SK-N-SH (cell line): Measurements from ENCODE around the gene DNAH11. TPM values are rescaled to one million over a fixed set of nuclear protein-coding genes. Genes with fewer than 3 reads are reported as not detected.
A peak's percentile ranks its signal among the peaks of the same experiment; 100 is the strongest.

Experiments
- CTCF ChIA-PET: fragments of 300-600, 350-600 bp; formaldehyde crosslinking; extraction: SDS; loops from one replicate; lab custom pipeline; 2021; lab: Yijun Ruan, JAX
- POLR2A ChIA-PET: fragments of 350-600 bp; sonication (Branson Sonifier 250); formaldehyde crosslinking; extraction: SDS; loops from one replicate; lab custom pipeline; 2020; ENCODE audit warnings: antibody characterized with exemption, inconsistent platforms; lab: Yijun Ruan, JAX
- DNase-seq: peaks from one replicate; pipeline ENCODE4 v3.0.0; 2012
- H2AFZ ChIP-seq: fragments of 200-600 bp; sonication (generic); 2 replicates; pipeline ENCODE4 v1.8.1; 2016; ENCODE audit warnings: antibody characterized with exemption, mild to moderate bottlenecking, low read depth
- H3F3A ChIP-seq: fragments of 200-600 bp; sonication (generic); replicated peaks from 2 replicates; pipeline ENCODE3; 2016; ENCODE audit warnings: antibody characterized with exemption, mild to moderate bottlenecking; ENCODE audit not compliant: insufficient read depth
- H3K27ac ChIP-seq, 2 experiments: fragments of 200-500 bp in 1 of 2; fragments of 200-600 bp in 1 of 2; sonication (Bioruptor generic) in 1 of 2; sonication (generic), shearing (Covaris generic) in 1 of 2; 2 replicates each; pipeline versions ENCODE4 v1.5.1 to v1.6.1; 2014 to 2016; ENCODE audit warnings: low read depth in 2 of 2, inconsistent platforms in 1 of 2, low read length in 1 of 2, mild to moderate bottlenecking in 1 of 2, mixed read lengths in 1 of 2
- H3K27me3 ChIP-seq: fragments of 200-600 bp; sonication (generic), shearing (Covaris generic); 2 replicates; pipeline ENCODE4 v1.6.1; 2016; ENCODE audit warnings: mixed run types; ENCODE audit not compliant: insufficient read depth
- H3K36me3 ChIP-seq, 2 experiments: fragments of 200-500 bp in 1 of 2; fragments of 200-600 bp in 1 of 2; sonication (Bioruptor generic) in 1 of 2; sonication (generic) in 1 of 2; replicated peaks in 1 of 2; 2 replicates each; pipeline versions ENCODE3 to v1.5.1; 2014 to 2016; ENCODE audit warnings: low read length in 1 of 2, mild to moderate bottlenecking in 1 of 2; ENCODE audit not compliant: insufficient read depth in 2 of 2, control insufficient read depth in 1 of 2
- H3K4me1 ChIP-seq, 2 experiments: fragments of 200-500 bp in 1 of 2; fragments of 200-600 bp in 1 of 2; sonication (Bioruptor generic) in 1 of 2; sonication (generic), shearing (Covaris generic) in 1 of 2; 2 replicates each; pipeline versions ENCODE4 v1.5.1 to v1.6.1; 2014 to 2016; ENCODE audit warnings: low read depth in 1 of 2, low read length in 1 of 2, mixed run types in 1 of 2; ENCODE audit not compliant: insufficient read depth in 2 of 2, control insufficient read depth in 1 of 2
- H3K4me2 ChIP-seq: fragments of 200-600 bp; sonication (generic), shearing (Covaris generic); 2 replicates; pipeline ENCODE4 v1.6.1; 2017; ENCODE audit warnings: mixed run types
- H3K4me3 ChIP-seq, 2 experiments: fragments of 200-500 bp in 1 of 2; fragments of 200-600 bp in 1 of 2; sonication (Bioruptor generic) in 1 of 2; sonication (generic), shearing (Covaris generic) in 1 of 2; 2 replicates each; pipeline versions ENCODE4 v1.5.1 to v1.8.1; 2014 to 2016; ENCODE audit warnings: low read depth in 2 of 2, inconsistent platforms in 1 of 2, low read length in 1 of 2, mild to moderate bottlenecking in 1 of 2, mixed read lengths in 1 of 2, moderate library complexity in 1 of 2
- H3K79me2 ChIP-seq: fragments of 200-600 bp; sonication (generic); 2 replicates; pipeline ENCODE4 v1.8.1; 2017; ENCODE audit warnings: mild to moderate bottlenecking; ENCODE audit not compliant: insufficient read depth
- H3K9ac ChIP-seq: fragments of 200-600 bp; sonication (generic); 2 replicates; pipeline ENCODE4 v1.6.1; 2017; ENCODE audit warnings: mixed run types
- H3K9me2 ChIP-seq: fragments of 200-600 bp; sonication (generic); 2 replicates; pipeline ENCODE4 v1.6.1; 2017; ENCODE audit warnings: mixed run types
- H3K9me3 ChIP-seq: fragments of 200-600 bp; sonication (generic); 2 replicates; pipeline ENCODE4 v1.6.1; 2017; ENCODE audit warnings: mixed run types, mild to moderate bottlenecking, moderate library complexity
- H4K20me1 ChIP-seq: fragments of 200-600 bp; sonication (generic); 2 replicates; pipeline ENCODE4 v1.6.1; 2017; ENCODE audit warnings: mild to moderate bottlenecking, mixed run types; ENCODE audit not compliant: insufficient read depth
- CHD2 ChIP-seq: fragments of 150-350 bp; IDR thresholded peaks from 2 replicates; pipeline ENCODE4 v1.6.1; 2018; ENCODE audit warnings: low read length; ENCODE audit not compliant: partially characterized antibody
- ELF1 ChIP-seq: IDR thresholded peaks from 2 replicates; pipeline ENCODE4 v1.4.0; 2012
- EZH2phosphoT487 ChIP-seq: fragments of 200-600 bp; sonication (generic); IDR thresholded peaks from 2 replicates; pipeline ENCODE4 v1.6.1; 2017; ENCODE audit warnings: low read depth, mixed run types, mild to moderate bottlenecking, antibody characterized with exemption, moderate library complexity, borderline replicate concordance
- FOSL2 ChIP-seq: IDR thresholded peaks from 2 replicates; pipeline ENCODE4 v1.4.0; 2012; ENCODE audit warnings: low read depth, mild to moderate bottlenecking, moderate library complexity, borderline replicate concordance
- FOXJ3 ChIP-seq: sonication (generic); formaldehyde crosslinking; IDR thresholded peaks from 2 replicates; pipeline ENCODE4 v1.5.1; 2020; ENCODE audit warnings: mild to moderate bottlenecking, missing genetic modification reagents
- FOXM1 ChIP-seq: IDR thresholded peaks from 2 replicates; pipeline ENCODE4 v1.4.0; 2012; ENCODE audit warnings: low read depth, mild to moderate bottlenecking
- GABPA ChIP-seq: IDR thresholded peaks from 2 replicates; pipeline ENCODE4 v1.4.0; 2012; ENCODE audit warnings: low read depth, mild to moderate bottlenecking
- GATA2 ChIP-seq: sonication (generic); formaldehyde crosslinking; IDR thresholded peaks from 2 replicates; pipeline ENCODE4 v1.5.0; 2020; ENCODE audit warnings: mild to moderate bottlenecking, missing genetic modification reagents
- MXI1 ChIP-seq: IDR thresholded peaks from 2 replicates; pipeline ENCODE4 v1.6.1; 2012; ENCODE audit warnings: mild to moderate bottlenecking, low read depth, low read length, improper control_type of control experiment
- NRF1 ChIP-seq: IDR thresholded peaks from 2 replicates; pipeline ENCODE4 v1.6.1; 2012; ENCODE audit warnings: low read depth, mild to moderate bottlenecking, low read length
- RAD21 ChIP-seq: IDR thresholded peaks from 2 replicates; pipeline ENCODE4 v1.6.1; 2012; ENCODE audit warnings: mild to moderate bottlenecking, low read length
- RCOR1 ChIP-seq: fragments of 150-350 bp; IDR thresholded peaks from 2 replicates; pipeline ENCODE4 v1.6.1; 2017; ENCODE audit warnings: antibody characterized with exemption, low read length
- RFX5 ChIP-seq: IDR thresholded peaks from 2 replicates; pipeline ENCODE4 v1.6.1; 2012; ENCODE audit warnings: mild to moderate bottlenecking, improper control_type of control experiment, low read length
- SIN3A ChIP-seq: IDR thresholded peaks from 2 replicates; pipeline ENCODE4 v1.6.1; 2012; ENCODE audit warnings: low read depth, mild to moderate bottlenecking, low read length, moderate library complexity, borderline replicate concordance
- YY1 ChIP-seq: IDR thresholded peaks from 2 replicates; pipeline ENCODE4 v1.4.0; 2012; ENCODE audit warnings: low read depth, mild to moderate bottlenecking
- WGBS: methylation state at CpG from one replicate; pipeline ENCODE4 v1.1.6; 2017; ENCODE audit warnings: low lambda C conversion rate; 5-methylcytosine and 5-hydroxymethylcytosine counted together
- polyA plus RNA-seq, 3 experiments: library from polyadenylated mRNA; depleted of rRNA; stranded (reverse); fragments of >200 nt; gene quantifications; 2 replicates each; pipeline ENCODE4 v1.2.3, GENCODE V29; 2012
- TF ChIP-seq, protein P1 (sequence below): IDR thresholded peaks from 2 replicates; pipeline ENCODE4; 2012
- TF ChIP-seq, protein P2 (sequence below): IDR thresholded peaks from 2 replicates; pipeline ENCODE4 v1.4.0; 2012; ENCODE audit warnings: low read depth, borderline replicate concordance
- TF ChIP-seq, protein P3 (sequence below): IDR thresholded peaks from 2 replicates; pipeline ENCODE4 v1.4.0; 2012; ENCODE audit warnings: low read depth, borderline replicate concordance
- TF ChIP-seq, protein P4 (sequence below): fragments of 150-350 bp; IDR thresholded peaks from 2 replicates; pipeline ENCODE4 v1.6.1; 2016; ENCODE audit warnings: mild to moderate bottlenecking, low read depth, low read length

DNAH11 gene
- polyA plus RNA-seq, 1 of the 3 experiments (the other 2 are of a cell fraction): 0.77 TPM

DNA sequence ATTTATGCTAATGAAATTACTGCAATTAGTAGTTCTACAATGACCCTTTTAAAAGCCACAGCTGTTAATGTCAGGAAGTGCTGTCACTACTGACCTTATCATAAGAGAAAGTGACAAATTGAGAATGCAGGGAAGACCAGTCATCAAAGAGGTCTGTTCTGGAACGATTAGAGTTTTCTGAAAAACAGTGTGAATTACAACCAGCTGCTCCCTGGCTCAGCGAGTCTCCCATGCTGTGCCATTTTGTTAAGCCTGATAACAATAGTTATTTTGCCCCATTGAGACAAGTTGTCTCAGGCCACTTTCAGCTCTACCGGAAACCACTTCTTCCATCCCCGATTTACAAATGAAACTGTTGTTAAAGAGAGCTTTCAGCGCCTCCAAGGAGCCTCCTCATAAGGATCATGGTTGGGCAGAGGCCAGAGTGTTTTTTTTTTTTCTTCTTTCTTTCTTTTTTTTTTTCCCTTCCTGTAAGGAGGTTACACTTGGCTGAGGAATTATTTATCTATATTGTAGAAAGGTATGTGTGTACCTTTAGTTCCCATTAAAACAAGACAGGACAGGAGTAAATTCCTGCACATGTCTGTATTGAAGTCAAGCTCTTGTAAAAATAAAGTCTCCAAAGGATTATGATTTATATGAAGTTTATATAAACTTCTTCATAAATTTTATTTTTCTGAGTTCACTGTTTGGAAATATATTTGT is 229.2 kb downstream of the DNAH11 start:
- Histone ChIP-seq H4K20me1 (no peaks in the 10 kb centered on the region), H3K4me1 (no peaks in the 10 kb centered on the region; a peak in 1 of 4 replicates), H3K4me3 (no peak overlapping the region), H3K9ac (no peak overlapping the region), H3F3A (no peaks in the 10 kb centered on the region), H3K79me2 (no peaks in the 10 kb centered on the region), H3K27ac (no peak overlapping the region), H3K4me2 (0 out of 2 replicates have a peak overlapping the region, but pooled peaks have one; percentile 16), H3K9me2 (no peaks in the 10 kb centered on the region), H3K27me3 (peaks cover 10% of the 10 kb centered on the region; the same call in 1 of the 2 replicates), H2AFZ (0 out of 2 replicates have a peak overlapping the region, but pooled peaks have one; percentile 12), H3K9me3 (no peaks in the 10 kb centered on the region), H3K36me3 (no peaks in the 10 kb centered on the region)
- WGBS: 3% methylated on average over 5 of the region's 5 CpGs
- CTCF ChIA-PET: no interaction called here
- DNase-seq: no peak
- no peak for TF ChIP-seq YY1
- TF ChIP-seq, protein P1, sequence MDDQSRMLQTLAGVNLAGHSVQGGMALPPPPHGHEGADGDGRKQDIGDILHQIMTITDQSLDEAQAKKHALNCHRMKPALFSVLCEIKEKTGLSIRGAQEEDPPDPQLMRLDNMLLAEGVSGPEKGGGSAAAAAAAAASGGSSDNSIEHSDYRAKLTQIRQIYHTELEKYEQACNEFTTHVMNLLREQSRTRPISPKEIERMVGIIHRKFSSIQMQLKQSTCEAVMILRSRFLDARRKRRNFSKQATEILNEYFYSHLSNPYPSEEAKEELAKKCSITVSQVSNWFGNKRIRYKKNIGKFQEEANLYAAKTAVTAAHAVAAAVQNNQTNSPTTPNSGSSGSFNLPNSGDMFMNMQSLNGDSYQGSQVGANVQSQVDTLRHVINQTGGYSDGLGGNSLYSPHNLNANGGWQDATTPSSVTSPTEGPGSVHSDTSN: no peak
- TF ChIP-seq, protein P2, sequence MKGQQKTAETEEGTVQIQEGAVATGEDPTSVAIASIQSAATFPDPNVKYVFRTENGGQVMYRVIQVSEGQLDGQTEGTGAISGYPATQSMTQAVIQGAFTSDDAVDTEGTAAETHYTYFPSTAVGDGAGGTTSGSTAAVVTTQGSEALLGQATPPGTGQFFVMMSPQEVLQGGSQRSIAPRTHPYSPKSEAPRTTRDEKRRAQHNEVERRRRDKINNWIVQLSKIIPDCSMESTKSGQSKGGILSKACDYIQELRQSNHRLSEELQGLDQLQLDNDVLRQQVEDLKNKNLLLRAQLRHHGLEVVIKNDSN: no peak
- no peak for TF ChIP-seq RFX5
- TF ChIP-seq, protein P3, sequence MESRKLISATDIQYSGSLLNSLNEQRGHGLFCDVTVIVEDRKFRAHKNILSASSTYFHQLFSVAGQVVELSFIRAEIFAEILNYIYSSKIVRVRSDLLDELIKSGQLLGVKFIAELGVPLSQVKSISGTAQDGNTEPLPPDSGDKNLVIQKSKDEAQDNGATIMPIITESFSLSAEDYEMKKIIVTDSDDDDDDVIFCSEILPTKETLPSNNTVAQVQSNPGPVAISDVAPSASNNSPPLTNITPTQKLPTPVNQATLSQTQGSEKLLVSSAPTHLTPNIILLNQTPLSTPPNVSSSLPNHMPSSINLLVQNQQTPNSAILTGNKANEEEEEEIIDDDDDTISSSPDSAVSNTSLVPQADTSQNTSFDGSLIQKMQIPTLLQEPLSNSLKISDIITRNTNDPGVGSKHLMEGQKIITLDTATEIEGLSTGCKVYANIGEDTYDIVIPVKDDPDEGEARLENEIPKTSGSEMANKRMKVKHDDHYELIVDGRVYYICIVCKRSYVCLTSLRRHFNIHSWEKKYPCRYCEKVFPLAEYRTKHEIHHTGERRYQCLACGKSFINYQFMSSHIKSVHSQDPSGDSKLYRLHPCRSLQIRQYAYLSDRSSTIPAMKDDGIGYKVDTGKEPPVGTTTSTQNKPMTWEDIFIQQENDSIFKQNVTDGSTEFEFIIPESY: no peak
- TF ChIP-seq, protein P4, sequence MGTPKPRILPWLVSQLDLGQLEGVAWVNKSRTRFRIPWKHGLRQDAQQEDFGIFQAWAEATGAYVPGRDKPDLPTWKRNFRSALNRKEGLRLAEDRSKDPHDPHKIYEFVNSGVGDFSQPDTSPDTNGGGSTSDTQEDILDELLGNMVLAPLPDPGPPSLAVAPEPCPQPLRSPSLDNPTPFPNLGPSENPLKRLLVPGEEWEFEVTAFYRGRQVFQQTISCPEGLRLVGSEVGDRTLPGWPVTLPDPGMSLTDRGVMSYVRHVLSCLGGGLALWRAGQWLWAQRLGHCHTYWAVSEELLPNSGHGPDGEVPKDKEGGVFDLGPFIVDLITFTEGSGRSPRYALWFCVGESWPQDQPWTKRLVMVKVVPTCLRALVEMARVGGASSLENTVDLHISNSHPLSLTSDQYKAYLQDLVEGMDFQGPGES: no peak
- TF ChIP-seq FOXM1: no peak
- no peak for TF ChIP-seq NRF1
- TF ChIP-seq RAD21: no peak
- no peak for TF ChIP-seq GATA2 (CRISPR knock-in tag)
- TF ChIP-seq MXI1: no peak
- POLR2A ChIA-PET: no interaction called here

DNA sequence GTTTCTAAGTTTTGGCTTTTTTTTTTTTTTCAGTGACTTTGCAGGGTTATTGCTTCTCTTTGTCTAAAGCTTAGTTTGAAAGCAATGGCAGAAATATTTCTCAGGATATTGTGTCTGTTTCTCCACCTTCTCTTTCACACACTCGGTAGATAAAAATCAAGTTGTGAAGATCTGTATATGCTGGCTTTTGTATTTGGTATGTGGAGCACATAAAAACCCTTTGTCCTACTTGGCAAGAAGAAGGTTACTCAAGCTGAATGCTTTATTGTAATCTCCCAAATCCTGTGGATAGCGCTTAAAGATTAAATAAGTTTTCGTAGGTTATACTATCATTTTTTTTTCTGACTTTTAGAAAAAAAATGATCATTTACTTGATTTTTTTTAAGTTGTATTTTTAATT is 230.5 kb downstream of the DNAH11 start:
- TF ChIP-seq EZH2phosphoT487: no peak
- no peak for TF ChIP-seq ELF1
- TF ChIP-seq SIN3A: no peak
- no peak for TF ChIP-seq CHD2
- no peak for TF ChIP-seq FOXJ3 (CRISPR knock-in tag)
- TF ChIP-seq GABPA: no peak
- TF ChIP-seq RCOR1: no peak
- no peak for TF ChIP-seq FOSL2
- TF ChIP-seq, protein P2: no peak
- no peaks in the 10 kb centered on the region for H3K9me2 ChIP-seq

More for the DNA sequence above, 230.5 kb downstream of the DNAH11 start:
- 19% methylated on average over 3 of the region's 3 CpGs for WGBS
- Histone ChIP-seq H2AFZ (no peak overlapping the region), H3K4me1 (no peaks in the 10 kb centered on the region; a peak in 1 of 4 replicates), H3K4me3 (no peak overlapping the region), H3F3A (no peaks in the 10 kb centered on the region), H3K9ac (no peak overlapping the region), H3K9me3 (no peaks in the 10 kb centered on the region), H3K27me3 (peaks cover 10% of the 10 kb centered on the region; the same call in 1 of the 2 replicates), H3K27ac (no peak overlapping the region), H3K4me2 (no peak overlapping the region), H3K79me2 (no peaks in the 10 kb centered on the region), H4K20me1 (no peaks in the 10 kb centered on the region), H3K36me3 (no peaks in the 10 kb centered on the region)
- DNase-seq: no peak
- POLR2A ChIA-PET: no interaction called here
- CTCF ChIA-PET: no interaction called here
